A549 (cell line): ENCODE results near the gene OPRM1. TPM values are rescaled to one million over a fixed set of nuclear protein-coding genes. Genes with fewer than 3 reads are reported as not detected.

Experiments used
- ATAC-seq, 2 experiments: fragments of 200-7000 bp in 1 of 2; fragments of >200 bp in 1 of 2; cut with Nextera tagmentation in 1 of 2; cut with Tn5 transposase in 1 of 2; 3 replicates each; pipeline versions ENCODE4 v1.8.0 to v1.9.1; 2018 to 2020; ENCODE audit warnings: mild to moderate bottlenecking in 1 of 2, moderate library complexity in 1 of 2
- CTCF ChIA-PET: fragments of 300-600 bp; sonication (Branson Sonifier 250); formaldehyde crosslinking; extraction: SDS; loops from one replicate; lab custom pipeline; 2021; ENCODE audit warnings: antibody characterized with exemption, inconsistent platforms; lab: Yijun Ruan, JAX
- POLR2A ChIA-PET: fragments of 350-600 bp; formaldehyde crosslinking; extraction: SDS; loops from one replicate; lab custom pipeline; 2021; ENCODE audit warnings: antibody characterized with exemption, inconsistent platforms; lab: Yijun Ruan, JAX
- DNase-seq, 2 experiments: peaks; one replicate each; pipeline versions ENCODE4 v3.0.0 to v3.0.0-alpha.2; 2011 to 2016; ENCODE audit warnings: low read depth in 1 of 2, low spot score in 1 of 2
- FAIRE-seq: peaks from 2 replicates; lab custom pipeline; 2011; peaks lifted over from hg19 to GRCh38; lab: Jason Lieb, UNC
- H3K27ac ChIP-seq, 2 experiments: fragments of >200 bp; sonication (Bioruptor Twin); formaldehyde crosslinking; 3 replicates each; pipeline ENCODE4 v1.5.1; 2016 to 2017
- H3K4me1 ChIP-seq: fragments of >200 bp; sonication (Bioruptor Twin); formaldehyde crosslinking; 3 replicates; pipeline ENCODE4 v1.6.1; 2016
- H3K4me2 ChIP-seq: fragments of >200 bp; sonication (Bioruptor Twin); formaldehyde crosslinking; 3 replicates; pipeline ENCODE4 v1.6.1; 2016
- H3K4me3 ChIP-seq: fragments of >200 bp; sonication (Bioruptor Twin); formaldehyde crosslinking; 3 replicates; pipeline ENCODE4 v1.5.1; 2016
- H3K9me3 ChIP-seq: fragments of >200 bp; sonication (Bioruptor Twin); formaldehyde crosslinking; 3 replicates; pipeline ENCODE4 v1.6.1; 2016
- BHLHE40 ChIP-seq: IDR thresholded peaks from 2 replicates; pipeline ENCODE4 v1.6.1; 2012; ENCODE audit warnings: low read depth, low read length, inconsistent platforms
- CBX2 ChIP-seq: fragments of 200-600 bp; sonication (generic); IDR thresholded peaks from 2 replicates; pipeline ENCODE4 v1.6.1; 2016; ENCODE audit warnings: low read depth, mild to moderate bottlenecking, borderline replicate concordance
- CEBPB ChIP-seq, 2 experiments: fragments of >200 bp in 1 of 2; sonication (Bioruptor Twin) in 1 of 2; formaldehyde crosslinking in 1 of 2; IDR thresholded peaks; 2 replicates each; pipeline ENCODE4 v1.6.1; 2012 to 2016
- CHD2 ChIP-seq: fragments of 150-350 bp; IDR thresholded peaks from 2 replicates; pipeline ENCODE4 v1.6.1; 2014; ENCODE audit warnings: low read length; ENCODE audit not compliant: partially characterized antibody
- EHMT2 ChIP-seq: fragments of 200-600 bp; sonication (generic); IDR thresholded peaks from 2 replicates; pipeline ENCODE4 v1.6.1; 2016; ENCODE audit warnings: antibody characterized with exemption, low read depth, mild to moderate bottlenecking, moderate library complexity
- EP300 ChIP-seq, 2 experiments: fragments of >200 bp; sonication (Bioruptor Twin); formaldehyde crosslinking; IDR thresholded peaks; 2 replicates in 1 of 2; 3 replicates in 1 of 2; pipeline ENCODE4 v1.6.1; 2016 to 2017
- ESRRA ChIP-seq: fragments of 150-350 bp; IDR thresholded peaks from 2 replicates; pipeline ENCODE4 v1.6.1; 2014; ENCODE audit warnings: mild to moderate bottlenecking, low read length, borderline replicate concordance
- FOSL2 ChIP-seq, 2 experiments: fragments of 450-650 bp in 1 of 2; fragments of >200 bp in 1 of 2; sonication (Bioruptor Twin) in 1 of 2; formaldehyde crosslinking; IDR thresholded peaks; 2 replicates each; pipeline versions ENCODE4 v1.5.0 to v1.6.1; 2016 to 2020; ENCODE audit warnings: mild to moderate bottlenecking in 1 of 2, moderate library complexity in 1 of 2
- FOXS1 ChIP-seq: fragments of 250-450 bp; sonication (Bioruptor Pico); IDR thresholded peaks from 2 replicates; pipeline ENCODE4 v1.5.0; 2020; ENCODE audit warnings: mild to moderate bottlenecking, moderate library complexity
- GATA3 ChIP-seq: IDR thresholded peaks from 2 replicates; pipeline ENCODE4 v1.6.1; 2012; ENCODE audit warnings: borderline replicate concordance
- HDAC2 ChIP-seq: fragments of 200-600 bp; sonication (generic); IDR thresholded peaks from 2 replicates; pipeline ENCODE4 v1.6.1; 2016
- HEYL ChIP-seq: fragments of 250-450 bp; sonication (Bioruptor Pico); IDR thresholded peaks from 2 replicates; pipeline ENCODE4 v1.8.0; 2021; ENCODE audit warnings: mild to moderate bottlenecking, moderate library complexity
- HOXB13 ChIP-seq: fragments of 250-450 bp; sonication (Bioruptor Pico); IDR thresholded peaks from 2 replicates; pipeline ENCODE4 v1.5.0; 2020; ENCODE audit warnings: low read depth, mild to moderate bottlenecking, moderate library complexity
- JUN ChIP-seq, 2 experiments: fragments of >200 bp; sonication (Bioruptor Twin); formaldehyde crosslinking; IDR thresholded peaks; 2 replicates in 1 of 2; 3 replicates in 1 of 2; pipeline ENCODE4 v1.6.1; 2016 to 2017
- KDM5A ChIP-seq: fragments of 200-600 bp; sonication (generic); IDR thresholded peaks from 2 replicates; pipeline ENCODE4 v1.6.1; 2016; ENCODE audit warnings: antibody characterized with exemption, mild to moderate bottlenecking
- MAZ ChIP-seq: fragments of 150-350 bp; IDR thresholded peaks from 2 replicates; pipeline ENCODE4 v1.6.1; 2014; ENCODE audit warnings: antibody characterized with exemption, low read depth, low read length, borderline replicate concordance
- NPAS2 ChIP-seq: fragments of 250-450 bp; sonication (Bioruptor Pico); IDR thresholded peaks from 2 replicates; pipeline ENCODE4 v1.8.0; 2022; ENCODE audit warnings: mild to moderate bottlenecking, moderate library complexity, borderline replicate concordance
- NR3C1 ChIP-seq: fragments of >200 bp; sonication (Bioruptor Twin); formaldehyde crosslinking; IDR thresholded peaks from 3 replicates; pipeline ENCODE4 v1.6.1; 2017
- PHF8 ChIP-seq: fragments of 200-600 bp; sonication (generic); IDR thresholded peaks from 2 replicates; pipeline ENCODE4 v1.6.1; 2016; ENCODE audit warnings: low read depth, mild to moderate bottlenecking, antibody characterized with exemption, moderate library complexity, borderline replicate concordance
- POLR2AphosphoS2 ChIP-seq: conservative IDR thresholded peaks from 2 replicates; pipeline ENCODE4 v1.6.1; 2012; ENCODE audit warnings: low read length, improper control_type of control experiment, inconsistent platforms
- TFCP2L1 ChIP-seq: fragments of 250-450 bp; sonication (Bioruptor Pico); IDR thresholded peaks from 2 replicates; pipeline ENCODE4 v1.5.0; 2021; ENCODE audit warnings: mild to moderate bottlenecking
- ZFP36 ChIP-seq: fragments of 450-650 bp; IDR thresholded peaks from 2 replicates; pipeline ENCODE4 v1.6.1; 2014; ENCODE audit warnings: borderline replicate concordance; ENCODE audit not compliant: partially characterized antibody
- ZNF302 ChIP-seq: fragments of 250-450 bp; sonication (Bioruptor Pico); IDR thresholded peaks from 2 replicates; pipeline ENCODE4 v1.9.0; 2021; ENCODE audit warnings: inconsistent platforms, mild to moderate bottlenecking, moderate library complexity
- WGBS: methylation state at CpG from one replicate; pipeline ENCODE4 v1.1.6; 2017; ENCODE audit errors: missing lambda C conversion rate; 5-methylcytosine and 5-hydroxymethylcytosine counted together
- polyA plus RNA-seq, 4 experiments: library from polyadenylated mRNA; depleted of rRNA in 3 of 4; stranded (reverse); fragments of >200 nt; fragmentation: RNase III in 1 of 4; extraction: RNeasy Plus Mini Kit Qiagen cat#74134 plus additional on column Dnase treatment in 1 of 4; gene quantifications; 2 replicates in 3 of 4; 3 replicates in 1 of 4; pipeline ENCODE4 v1.2.3, GENCODE V29; 2011 to 2017
- TF ChIP-seq, protein P1 (sequence below): fragments of 250-450 bp; sonication (Bioruptor Pico); IDR thresholded peaks from 2 replicates; pipeline ENCODE4 v1.5.0; 2021; ENCODE audit warnings: mild to moderate bottlenecking, moderate library complexity, borderline replicate concordance
- TF ChIP-seq, protein P2 (sequence below): fragments of >200 bp; sonication (Bioruptor Twin); formaldehyde crosslinking; IDR thresholded peaks from 3 replicates; pipeline ENCODE4 v1.5.1; 2016
- TF ChIP-seq, protein P3 (sequence below): IDR thresholded peaks from 2 replicates; pipeline ENCODE4 v1.6.1; 2012
- TF ChIP-seq, protein P4 (sequence below): IDR thresholded peaks from 2 replicates; pipeline ENCODE4 v1.6.1; 2012

Gene OPRM1
- polyA plus RNA-seq, 2 of the 4 experiments (the other 2 are of a cell fraction): not detected

DNA sequence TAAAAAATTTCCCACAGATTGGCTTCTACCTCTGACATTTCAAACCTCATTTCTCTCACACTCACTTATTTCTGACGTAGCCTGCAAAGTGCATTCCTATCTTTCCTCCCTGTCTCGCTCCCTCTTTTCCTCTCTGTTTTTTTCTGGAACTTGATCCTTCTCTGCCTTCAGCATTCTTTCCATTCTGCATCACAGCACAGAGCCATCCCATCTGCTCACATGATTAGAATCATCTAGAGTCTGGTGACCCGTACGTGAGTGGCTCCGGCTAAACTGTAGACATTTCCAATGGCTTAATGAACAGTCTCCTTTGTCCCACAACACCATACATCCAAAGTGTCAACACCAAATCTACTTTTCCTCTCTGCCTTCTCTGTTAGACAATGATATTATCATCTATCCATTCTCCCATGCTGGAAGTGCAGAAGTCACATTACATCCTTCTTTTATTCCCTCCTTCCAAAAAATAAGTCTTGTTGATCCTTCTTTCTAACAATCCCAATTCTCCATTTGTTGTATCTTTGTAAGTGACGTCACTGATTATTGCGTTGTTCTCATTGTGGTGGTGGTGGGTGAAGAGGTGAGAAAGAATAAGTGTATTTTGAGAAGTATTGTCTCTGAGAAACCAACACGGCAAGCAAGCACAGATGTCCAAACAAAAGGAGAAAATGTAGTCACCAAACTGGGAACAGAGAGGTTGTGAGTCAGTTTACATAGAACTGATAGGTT lies 41.6 kb downstream of the OPRM1 start:
- ATAC-seq (no peak), FAIRE-seq (no peak), DNase-seq (no peak)
- Histone ChIP-seq H3K4me3 (no peak overlapping the region), H3K4me2 (no peak overlapping the region), H3K9me3 (no peaks in the 10 kb centered on the region), H3K4me1 (no peaks in the 10 kb centered on the region), H3K27ac (no peak overlapping the region)
- TF ChIP-seq HEYL (CRISPR knock-in tag) (no peak), HOXB13 (no peak), ZFP36 (no peak), ESRRA (no peak), EP300 (IDR thresholded peaks at IDR 0.05) (no peak), ZNF302 (CRISPR knock-in tag) (no peak), TFCP2L1 (CRISPR knock-in tag) (no peak), GATA3 (no peak), NPAS2 (CRISPR knock-in tag) (no peak), EHMT2 (no peak), BHLHE40 (no peak), PHF8 (no peak), CHD2 (no peak), POLR2AphosphoS2 (no peak), HDAC2 (no peak), KDM5A (no peak)
- TF ChIP-seq, protein P1, sequence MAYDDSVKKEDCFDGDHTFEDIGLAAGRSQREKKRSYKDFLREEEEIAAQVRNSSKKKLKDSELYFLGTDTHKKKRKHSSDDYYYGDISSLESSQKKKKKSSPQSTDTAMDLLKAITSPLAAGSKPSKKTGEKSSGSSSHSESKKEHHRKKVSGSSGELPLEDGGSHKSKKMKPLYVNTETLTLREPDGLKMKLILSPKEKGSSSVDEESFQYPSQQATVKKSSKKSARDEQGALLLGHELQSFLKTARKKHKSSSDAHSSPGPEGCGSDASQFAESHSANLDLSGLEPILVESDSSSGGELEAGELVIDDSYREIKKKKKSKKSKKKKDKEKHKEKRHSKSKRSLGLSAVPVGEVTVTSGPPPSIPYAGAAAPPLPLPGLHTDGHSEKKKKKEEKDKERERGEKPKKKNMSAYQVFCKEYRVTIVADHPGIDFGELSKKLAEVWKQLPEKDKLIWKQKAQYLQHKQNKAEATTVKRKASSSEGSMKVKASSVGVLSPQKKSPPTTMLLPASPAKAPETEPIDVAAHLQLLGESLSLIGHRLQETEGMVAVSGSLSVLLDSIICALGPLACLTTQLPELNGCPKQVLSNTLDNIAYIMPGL: no peak
- TF ChIP-seq, protein P2, sequence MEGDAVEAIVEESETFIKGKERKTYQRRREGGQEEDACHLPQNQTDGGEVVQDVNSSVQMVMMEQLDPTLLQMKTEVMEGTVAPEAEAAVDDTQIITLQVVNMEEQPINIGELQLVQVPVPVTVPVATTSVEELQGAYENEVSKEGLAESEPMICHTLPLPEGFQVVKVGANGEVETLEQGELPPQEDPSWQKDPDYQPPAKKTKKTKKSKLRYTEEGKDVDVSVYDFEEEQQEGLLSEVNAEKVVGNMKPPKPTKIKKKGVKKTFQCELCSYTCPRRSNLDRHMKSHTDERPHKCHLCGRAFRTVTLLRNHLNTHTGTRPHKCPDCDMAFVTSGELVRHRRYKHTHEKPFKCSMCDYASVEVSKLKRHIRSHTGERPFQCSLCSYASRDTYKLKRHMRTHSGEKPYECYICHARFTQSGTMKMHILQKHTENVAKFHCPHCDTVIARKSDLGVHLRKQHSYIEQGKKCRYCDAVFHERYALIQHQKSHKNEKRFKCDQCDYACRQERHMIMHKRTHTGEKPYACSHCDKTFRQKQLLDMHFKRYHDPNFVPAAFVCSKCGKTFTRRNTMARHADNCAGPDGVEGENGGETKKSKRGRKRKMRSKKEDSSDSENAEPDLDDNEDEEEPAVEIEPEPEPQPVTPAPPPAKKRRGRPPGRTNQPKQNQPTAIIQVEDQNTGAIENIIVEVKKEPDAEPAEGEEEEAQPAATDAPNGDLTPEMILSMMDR: no peak
- TF ChIP-seq, protein P3, sequence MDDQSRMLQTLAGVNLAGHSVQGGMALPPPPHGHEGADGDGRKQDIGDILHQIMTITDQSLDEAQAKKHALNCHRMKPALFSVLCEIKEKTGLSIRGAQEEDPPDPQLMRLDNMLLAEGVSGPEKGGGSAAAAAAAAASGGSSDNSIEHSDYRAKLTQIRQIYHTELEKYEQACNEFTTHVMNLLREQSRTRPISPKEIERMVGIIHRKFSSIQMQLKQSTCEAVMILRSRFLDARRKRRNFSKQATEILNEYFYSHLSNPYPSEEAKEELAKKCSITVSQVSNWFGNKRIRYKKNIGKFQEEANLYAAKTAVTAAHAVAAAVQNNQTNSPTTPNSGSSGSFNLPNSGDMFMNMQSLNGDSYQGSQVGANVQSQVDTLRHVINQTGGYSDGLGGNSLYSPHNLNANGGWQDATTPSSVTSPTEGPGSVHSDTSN: no peak
- POLR2A ChIA-PET: no interaction called here
- WGBS: 83% methylated on average over 8 of the region's 8 CpGs
- CTCF ChIA-PET: no interaction called here

DNA sequence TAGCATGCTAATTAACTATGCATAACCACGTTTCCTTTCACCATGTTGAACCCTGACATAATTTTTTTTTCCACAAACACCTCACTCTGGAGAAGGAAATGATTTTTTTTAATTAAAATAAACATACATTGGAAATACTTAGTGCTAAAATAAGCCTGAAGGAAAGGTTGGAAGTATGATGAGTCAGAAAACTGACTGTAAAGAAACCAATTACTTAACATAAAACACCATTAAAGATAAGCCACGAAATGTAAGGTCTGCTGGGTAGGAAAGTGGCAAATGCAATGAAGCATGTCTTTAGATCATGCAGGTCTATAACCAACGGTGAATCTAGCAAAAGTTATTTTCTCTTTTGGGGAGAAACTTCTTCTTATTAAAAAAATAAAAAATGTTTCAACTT lies 47.5 kb downstream of the OPRM1 start:
- no peaks in the 10 kb centered on the region for H3K4me1 ChIP-seq
- no peak overlapping the region for H3K27ac ChIP-seq
- no peak overlapping the region for H3K4me2 ChIP-seq
- CTCF ChIA-PET: no interaction called here
- no peak overlapping the region for H3K4me3 ChIP-seq
- TF ChIP-seq, protein P4, sequence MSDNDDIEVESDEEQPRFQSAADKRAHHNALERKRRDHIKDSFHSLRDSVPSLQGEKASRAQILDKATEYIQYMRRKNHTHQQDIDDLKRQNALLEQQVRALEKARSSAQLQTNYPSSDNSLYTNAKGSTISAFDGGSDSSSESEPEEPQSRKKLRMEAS: no peak
- TF ChIP-seq FOSL2 (IDR thresholded peaks at IDR 0.05) (no peak), FOSL2 (CRISPR knock-in tag; IDR thresholded peaks at IDR 0.05) (no peak), HEYL (CRISPR knock-in tag) (no peak), HDAC2 (no peak), FOXS1 (CRISPR knock-in tag) (no peak), MAZ (no peak), KDM5A (no peak), NR3C1 (no peak), JUN (IDR thresholded peaks at IDR 0.05) (no peak), EP300 (IDR thresholded peaks at IDR 0.05) (no peak), CBX2 (no peak), POLR2AphosphoS2 (no peak), ESRRA (no peak), CEBPB (IDR thresholded peaks at IDR 0.05) (no peak)
- TF ChIP-seq, protein P3: no peak
- no peaks in the 10 kb centered on the region for H3K9me3 ChIP-seq
- ATAC-seq (no peak), FAIRE-seq (no peak), DNase-seq (no peak)
- POLR2A ChIA-PET: no interaction called here
- WGBS: 0% methylated on average over 3 of the region's 3 CpGs
